GM19397 (cell line): Measurements from ENCODE around the gene MPC2.

Source experiments
- ATAC-seq: cut with Tn5 transposase; IDR thresholded peaks from one replicate; pipeline ENCODE4 v1.9.1; 2021; ENCODE audit warnings: mild to moderate bottlenecking, moderate library complexity; ENCODE audit not compliant: unreplicated experiment

Gene MPC2

GRCh38 chr1:167936930-167937708 lies at the start of gene MPC2:
MPC2 (minus strand) TSS chr1:167937072; CDS start chr1:167935841, 1,231 bp downstream.
- peak; percentile 13 for ATAC-seq

- no peak for ATAC-seq
Measured at GRCh38 chr1:167984886-167985489, 48.1 kb upstream of the MPC2 start.

GRCh38 chr1:167983797-167984420 lies 47.0 kb upstream of the MPC2 start:
- ATAC-seq: no peak

GRCh38 chr1:167981933-167982332 lies 45.1 kb upstream of the MPC2 start:
- ATAC-seq: no peak

- no peak for ATAC-seq
Measured at GRCh38 chr1:167977245-167977644, 40.4 kb upstream of the MPC2 start.

GRCh38 chr1:167974698-167975097 lies 37.8 kb upstream of the MPC2 start:
- no peak for ATAC-seq

- no peak for ATAC-seq
Measured at GRCh38 chr1:167973832-167974231, 37.0 kb upstream of the MPC2 start.

- no peak for ATAC-seq
Measured at GRCh38 chr1:167968569-167968968, 31.7 kb upstream of the MPC2 start.

GRCh38 chr1:167966050-167966449 lies 29.2 kb upstream of the MPC2 start:
- no peak for ATAC-seq

- ATAC-seq: no peak
Measured at GRCh38 chr1:167964646-167965045, 27.8 kb upstream of the MPC2 start.

GRCh38 chr1:167957710-167958109 lies 20.8 kb upstream of the MPC2 start:
- no peak for ATAC-seq

- ATAC-seq: no peak
Measured at GRCh38 chr1:167955915-167956314, 19.0 kb upstream of the MPC2 start.

GRCh38 chr1:167950569-167950968 lies 13.7 kb upstream of the MPC2 start:
- ATAC-seq: no peak

GRCh38 chr1:167949785-167950184 lies 12.9 kb upstream of the MPC2 start:
- no peak for ATAC-seq

- ATAC-seq: no peak
Measured at GRCh38 chr1:167947733-167948132, 10.9 kb upstream of the MPC2 start.

GRCh38 chr1:167943541-167943940 lies 6.7 kb upstream of the MPC2 start:
- no peak for ATAC-seq

GRCh38 chr1:167940264-167940663 lies 3.4 kb upstream of the MPC2 start:
- ATAC-seq: no peak

- ATAC-seq: no peak
Measured at GRCh38 chr1:167938080-167938636, 1.3 kb upstream of the MPC2 start.

- ATAC-seq: no peak
Measured at GRCh38 chr1:167937709-167938010, 788 bp upstream of the MPC2 start.

- ATAC-seq: peak; percentile 79
Measured at GRCh38 chr1:167936068-167936929, 573 bp downstream of the MPC2 start, which contains the start of gene DCAF6. DCAF6 (plus strand) TSS chr1:167936683; CDS start chr1:167936912, 229 bp downstream.
